Fibroblast of upper back skin (primary cell): ENCODE measurements around the gene MASP2.
"Not testable (repeated sequence)": the region's sequence is repeated elsewhere in the genome, so short reads cannot be mapped to it uniquely, and the experiment has no call there.

Experiments used
- DNase-seq: peaks from one replicate; pipeline ENCODE4 v3.0.0-alpha.2; 2013

MASP2 gene

DNA sequence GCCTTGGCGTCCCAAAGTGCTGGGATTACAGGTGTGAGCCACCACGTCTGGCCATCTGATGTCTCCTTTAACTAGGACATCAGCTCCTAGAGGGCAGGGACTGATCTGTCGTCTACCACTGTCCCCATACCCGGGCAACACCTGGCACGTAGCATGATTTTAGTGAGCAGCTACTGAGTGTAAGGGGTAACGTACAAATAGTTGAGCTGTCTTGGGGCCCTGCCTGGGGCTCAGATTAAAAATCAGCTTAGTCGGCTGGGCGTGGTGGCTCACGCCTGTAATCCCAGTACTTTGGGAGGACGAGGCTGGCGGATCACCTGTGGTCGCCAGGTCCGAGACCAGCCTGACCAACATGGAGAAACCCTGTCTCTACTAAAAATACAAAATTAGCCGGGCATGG is 11.0 kb upstream of the MASP2 start:
- no peak for DNase-seq

- DNase-seq, result no peak
These were observed 10.4 kb upstream of the MASP2 start for GRCh38 chr1:11057477-11057876.

DNA sequence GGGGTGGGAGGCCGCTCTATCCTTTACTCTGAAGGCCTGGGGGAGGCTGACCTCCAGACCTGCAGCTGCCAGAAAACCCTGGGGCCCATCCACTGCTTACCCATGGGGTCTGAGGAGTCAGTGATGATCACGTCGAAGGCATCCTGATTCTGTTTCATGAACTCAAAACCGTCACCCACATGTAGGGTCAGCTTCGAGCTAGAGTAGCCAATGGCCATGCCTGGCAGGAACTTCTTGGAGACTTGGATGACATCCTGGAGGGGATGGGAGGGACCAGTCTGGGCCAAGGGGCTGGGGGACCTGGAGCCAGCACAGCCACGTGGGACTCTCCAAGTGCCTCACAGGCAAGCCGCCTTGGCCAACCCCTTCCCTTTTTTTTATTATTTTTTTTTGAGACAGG is 9.5 kb upstream of the MASP2 start:
- DNase-seq, result no peak

DNA sequence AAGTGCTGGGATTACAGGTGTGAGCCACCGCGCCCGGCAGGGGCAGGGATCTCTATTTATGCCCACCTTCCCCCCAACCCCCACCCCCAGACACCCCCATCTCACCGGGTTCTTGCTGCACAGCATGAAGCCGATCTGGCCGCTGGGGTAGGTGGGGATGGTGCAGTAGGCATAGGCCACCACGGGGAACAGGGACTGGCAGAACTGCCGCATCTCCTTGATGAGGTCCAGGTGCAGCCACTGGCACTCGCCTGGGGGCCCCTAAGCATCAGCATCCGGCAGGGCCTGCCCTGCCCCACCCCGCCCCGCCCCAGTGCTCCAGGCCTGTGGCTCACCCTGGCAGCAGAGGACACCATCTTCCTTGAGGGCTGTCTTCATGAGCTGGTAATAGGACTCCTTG is 8.6 kb upstream of the MASP2 start:
- DNase-seq, result no peak

DNA sequence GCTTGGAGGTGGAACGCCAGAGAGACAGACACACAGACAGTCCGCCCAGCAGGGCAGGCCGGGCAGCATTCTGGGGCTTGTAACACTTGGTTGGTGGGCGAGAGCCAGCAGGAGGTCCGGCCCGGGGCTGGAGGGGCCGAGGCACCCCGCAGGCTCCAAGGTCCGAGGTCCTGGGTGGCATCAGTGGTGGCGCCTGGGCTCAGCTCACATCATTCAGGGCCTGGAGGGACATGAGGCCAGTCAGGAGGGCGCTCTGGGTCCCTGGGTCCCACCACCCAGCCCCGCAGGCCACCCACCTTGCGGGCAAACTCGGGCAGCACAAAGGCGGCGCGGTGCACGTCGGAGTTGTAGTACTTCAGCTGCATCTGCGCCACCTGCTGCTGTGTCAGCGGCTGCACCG is 7.6 kb upstream of the MASP2 start:
- no peak for DNase-seq

DNA sequence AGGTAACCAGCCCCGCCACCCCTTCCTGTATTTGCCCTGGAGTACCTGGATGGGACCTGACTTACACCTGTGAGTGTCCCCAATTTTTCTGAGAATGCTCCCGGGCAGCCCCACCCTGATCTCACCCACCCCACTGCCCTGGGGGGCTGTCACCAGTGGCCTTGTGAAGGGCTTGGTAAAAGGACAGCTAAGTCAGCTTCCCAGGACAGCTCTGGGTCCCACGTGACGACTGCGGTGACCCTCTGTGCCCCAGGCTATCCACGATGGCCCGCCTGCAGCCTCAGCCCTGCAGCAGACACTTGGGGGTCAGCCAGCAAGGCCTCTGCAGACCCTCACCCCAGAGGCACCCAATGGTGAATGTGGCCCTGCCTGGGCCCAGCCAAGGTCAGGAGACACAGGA is 7.1 kb upstream of the MASP2 start:
- no peak for DNase-seq

GRCh38 chr1:11053758-11054137 is 6.7 kb upstream of the MASP2 start:
- DNase-seq, result peak; percentile 27

- DNase-seq, result no peak
These were observed 6.1 kb upstream of the MASP2 start for GRCh38 chr1:11052839-11053757.

DNA sequence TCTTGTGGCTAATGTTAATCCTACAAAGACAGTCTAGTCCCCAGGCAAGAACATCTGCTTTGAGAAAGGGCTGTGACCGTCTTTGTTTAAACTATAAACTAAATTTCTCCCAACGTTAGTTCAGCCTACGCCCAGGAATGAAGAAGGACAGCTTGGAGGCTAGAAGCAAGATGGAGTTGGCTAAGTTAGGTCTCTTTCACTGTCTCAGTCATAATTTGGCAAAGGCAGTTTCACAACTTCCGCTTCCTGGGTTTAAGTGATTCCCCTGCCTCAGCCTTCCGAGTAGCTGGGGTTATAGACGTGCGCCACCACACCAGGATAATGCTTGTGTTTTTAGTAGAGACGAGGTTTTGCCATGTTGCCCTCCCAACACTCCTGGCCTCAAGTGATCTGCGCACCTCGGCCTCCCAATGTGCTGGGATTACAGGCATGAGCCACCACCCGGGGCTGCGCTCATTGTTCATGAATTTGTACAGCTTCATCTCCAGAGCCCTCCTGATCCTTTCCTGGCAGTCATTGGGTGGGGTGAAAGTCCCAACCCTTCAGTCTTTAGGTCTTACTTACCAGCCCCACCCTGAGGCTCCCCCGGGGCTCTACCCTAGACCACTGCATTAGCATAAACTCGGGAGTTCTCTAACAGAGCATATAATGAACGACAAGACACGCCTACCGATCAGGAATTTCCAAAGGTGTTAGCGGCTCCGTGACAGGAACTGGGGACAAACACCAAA is 4.9 kb upstream of the MASP2 start:
- no peak for DNase-seq

GRCh38 chr1:11051121-11051520 is 4.1 kb upstream of the MASP2 start:
- peak; percentile 20 for DNase-seq

- DNase-seq, result no peak
These were observed 821 bp downstream of the MASP2 start for GRCh38 chr1:11046270-11046566.

DNA sequence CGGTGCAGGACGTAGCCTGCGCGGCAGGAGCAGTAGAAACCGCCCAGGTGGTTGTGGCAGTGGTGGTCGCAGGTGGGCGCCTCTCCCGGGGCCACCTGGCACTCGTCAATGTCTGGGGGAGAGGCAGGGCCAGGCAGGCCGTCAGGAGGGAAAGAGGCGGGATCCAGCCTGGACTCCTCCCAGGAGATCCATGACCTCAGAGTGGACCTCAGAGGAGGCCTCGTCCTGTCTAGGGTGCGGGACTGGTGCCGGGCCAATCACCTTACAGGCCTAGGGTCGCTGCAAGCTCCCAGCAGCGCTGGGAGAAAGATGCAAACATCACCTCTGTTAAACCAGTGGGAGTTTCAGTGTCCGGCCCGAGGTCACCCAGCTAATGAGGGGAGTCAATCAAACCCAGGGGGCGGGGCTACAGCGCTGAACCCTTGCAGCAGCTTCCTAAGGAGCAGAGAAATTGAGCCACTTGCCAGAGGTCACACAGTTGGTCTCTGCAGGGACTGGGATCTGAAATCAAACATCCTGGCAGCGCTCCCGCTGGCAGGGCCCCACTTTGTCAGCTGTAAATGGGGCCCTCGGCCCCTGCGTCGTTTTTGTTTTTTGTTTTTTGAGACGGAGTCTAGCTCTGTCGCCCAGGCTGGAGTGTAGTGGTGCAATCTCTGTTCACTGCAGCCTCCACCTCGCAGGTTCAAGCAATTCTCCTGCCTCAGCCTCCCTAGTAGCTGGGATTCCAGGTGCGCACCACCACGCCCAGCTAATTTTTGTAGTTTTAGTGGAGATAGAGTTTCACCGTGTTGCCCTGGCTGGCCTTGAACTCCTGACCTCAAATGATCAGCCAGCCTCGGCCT is 1.4 kb downstream of the MASP2 start:
- no peak for DNase-seq

DNA sequence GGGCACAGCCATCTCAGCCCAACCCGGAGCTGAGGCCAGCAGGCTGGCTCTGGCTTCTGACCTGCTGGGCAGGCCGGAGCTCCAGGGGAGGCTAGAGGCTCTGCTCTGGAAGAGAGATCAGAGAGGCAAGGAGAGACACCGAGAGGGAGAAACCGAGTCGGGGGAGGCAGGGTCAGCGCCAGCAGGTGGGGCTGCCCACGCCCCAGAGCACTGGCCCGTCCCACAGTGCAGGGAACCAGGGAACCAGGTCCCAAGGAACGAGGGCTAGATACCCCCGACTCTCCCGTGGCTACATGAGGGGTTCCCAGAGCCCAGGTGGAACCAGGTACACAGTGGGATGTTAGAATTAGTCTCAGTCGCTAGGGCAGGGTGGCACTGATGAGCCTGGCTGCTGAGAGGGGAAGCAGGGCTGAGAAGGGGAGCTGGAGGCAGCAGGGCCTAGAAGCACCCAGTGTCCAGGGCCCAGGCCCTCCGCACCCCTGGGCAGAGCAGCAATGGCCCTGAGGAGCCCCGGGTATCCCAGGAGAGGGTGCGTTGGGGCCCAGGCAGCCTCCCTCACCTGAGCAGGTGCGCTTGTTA is 2.1 kb downstream of the MASP2 start:
- no peak for DNase-seq

DNA sequence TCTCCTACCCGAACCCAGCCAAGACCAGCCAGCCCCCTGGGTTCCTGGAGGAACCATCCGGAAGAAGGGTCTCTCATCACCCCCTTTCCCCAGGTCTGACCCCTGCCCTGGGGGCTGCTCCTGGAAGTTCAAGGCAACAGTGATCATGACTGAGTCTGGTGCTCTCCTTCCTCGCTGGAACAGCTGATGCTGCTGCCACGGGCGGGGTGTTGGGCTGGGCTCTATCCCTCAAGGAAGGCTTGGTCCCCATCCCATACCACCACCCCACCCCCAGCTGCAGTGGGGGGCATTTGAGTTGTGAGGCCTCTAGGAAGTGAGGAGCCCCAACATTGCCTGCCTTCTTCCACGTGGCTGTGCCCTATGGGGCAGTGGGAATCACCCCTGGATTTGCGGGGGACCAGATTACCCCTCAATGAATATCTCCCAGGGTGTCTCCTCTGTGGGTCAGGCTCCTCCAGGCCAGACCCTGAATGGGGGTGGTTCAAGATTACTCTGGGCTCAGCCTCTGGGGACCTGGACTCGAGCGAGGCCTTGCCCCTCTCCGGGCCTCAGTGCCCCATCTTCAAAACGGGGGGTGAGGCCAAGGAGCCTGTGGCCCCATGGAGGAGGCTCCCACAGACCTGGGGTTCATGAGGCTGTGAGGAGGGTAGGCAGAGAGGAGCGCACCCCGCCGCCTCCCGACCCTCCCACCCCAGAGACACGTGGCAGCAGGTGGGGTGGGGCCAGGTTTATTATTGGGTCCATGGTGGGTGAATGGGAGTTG is 2.8 kb downstream of the MASP2 start:
- no peak for DNase-seq

DNA sequence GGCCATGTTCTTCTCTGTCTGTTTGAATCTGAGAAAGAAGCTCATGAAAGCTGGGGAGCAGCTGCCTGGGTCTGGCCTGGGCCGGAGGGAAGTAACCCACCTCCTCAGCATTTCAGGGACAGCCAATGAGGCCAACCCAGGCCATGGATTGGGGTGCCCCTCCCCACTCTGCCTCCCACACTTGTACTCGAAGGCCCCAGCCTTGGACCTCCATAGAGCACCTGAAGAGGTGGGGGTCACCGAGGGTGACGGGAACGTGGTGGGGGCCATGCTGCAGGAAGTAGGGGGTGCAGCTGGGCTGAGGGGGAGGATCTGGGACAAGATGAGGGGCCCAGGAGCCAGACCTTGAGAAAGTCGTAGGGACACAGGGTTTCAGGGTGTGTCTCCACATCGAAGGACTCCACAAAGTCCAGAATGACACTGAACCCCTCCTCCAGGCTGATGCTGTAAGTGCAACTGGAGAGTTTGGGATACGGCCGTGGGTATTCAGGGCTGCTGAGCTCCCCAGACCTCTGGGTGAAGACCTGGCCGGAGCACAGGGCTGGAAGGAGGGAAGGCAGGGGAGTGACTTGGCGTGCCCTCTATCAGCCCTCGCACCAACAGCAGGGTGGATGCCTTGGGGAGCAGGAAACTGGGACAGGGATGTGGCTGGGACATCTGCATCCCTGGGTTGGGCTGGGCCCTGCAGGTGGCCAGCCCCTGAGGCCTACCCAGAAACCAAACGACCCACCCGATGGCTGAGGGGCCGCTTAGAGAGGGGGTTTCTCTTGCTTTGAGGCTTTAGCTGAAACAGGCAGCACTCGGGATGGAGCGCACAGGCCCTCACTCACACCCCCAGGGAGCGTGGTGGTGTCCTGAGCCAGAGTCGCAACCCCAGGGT is 3.8 kb downstream of the MASP2 start:
- DNase-seq, result no peak

GRCh38 chr1:11042065-11042464 is 5.0 kb downstream of the MASP2 start:
- DNase-seq, result no peak

GRCh38 chr1:11041048-11041447 is 6.0 kb downstream of the MASP2 start:
- DNase-seq, result no peak

- DNase-seq, result not testable (repeated sequence)
These were observed 7.0 kb downstream of the MASP2 start for GRCh38 chr1:11040105-11040429.

DNA sequence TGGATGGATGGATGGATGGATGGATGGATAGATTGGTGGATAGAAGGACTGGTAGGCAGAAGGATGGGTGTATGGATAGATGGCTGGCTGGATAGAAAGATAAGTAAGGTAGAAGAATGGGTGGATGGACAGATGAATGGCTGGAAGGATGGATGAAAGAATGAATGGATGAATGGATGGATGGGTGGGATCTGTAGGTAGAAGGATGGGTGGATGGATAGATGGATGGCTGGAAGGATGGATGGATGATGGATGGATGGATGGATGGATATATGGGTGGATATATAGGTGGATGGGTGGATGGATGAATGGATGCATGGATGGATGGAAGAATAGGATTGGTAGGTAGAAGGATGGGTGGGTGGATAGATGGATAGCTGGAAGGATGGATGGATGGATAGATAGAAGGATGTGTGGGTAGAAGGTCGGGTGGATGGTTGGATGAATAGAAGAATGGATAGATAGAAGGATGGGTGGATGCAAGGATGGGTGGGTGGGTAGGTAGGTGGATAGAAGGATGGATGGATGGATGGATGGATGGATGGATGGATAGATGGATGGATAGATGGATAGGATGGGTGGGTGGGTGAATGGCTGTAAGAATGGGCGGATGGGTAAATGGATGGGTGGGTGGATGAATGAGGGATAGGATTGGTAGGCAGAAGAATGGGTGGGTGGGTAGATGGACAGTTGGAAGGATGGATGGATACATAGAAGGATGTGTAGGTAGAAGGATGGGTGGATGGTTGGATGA is 7.5 kb downstream of the MASP2 start:
- no peak for DNase-seq

GRCh38 chr1:11037740-11038182 is 9.3 kb downstream of the MASP2 start:
- peak; percentile 80 for DNase-seq
